Stimulated activated CD8-positive, alpha-beta memory T cell treated with anti-CD3 and anti-CD28 coated beads, Interleukin-4, amount 100 ng/mL, for 24 hours (primary cell): ENCODE measurements around the gene PUSL1.

Experiments used
- DNase-seq: peaks from one replicate; pipeline ENCODE4 v3.0.0-alpha.2; 2020; ENCODE audit warnings: low read depth

The PUSL1 gene

GRCh38 chr1:1307923-1308755 is at the start of gene PUSL1, which contains the start of gene ACAP3:
PUSL1 (plus strand) TSS chr1:1308597; CDS start chr1:1308644, 47 bp downstream.
ACAP3 (minus strand) TSS chr1:1307930; CDS start chr1:1307815, 115 bp downstream.
- peak; percentile 81 for DNase-seq

GRCh38 chr1:1259119-1259488 is 49.3 kb upstream of the PUSL1 start:
- no peak for DNase-seq

- no peak for DNase-seq
Measured at GRCh38 chr1:1259540-1259939, 48.9 kb upstream of the PUSL1 start.

GRCh38 chr1:1259951-1260600 is 48.3 kb upstream of the PUSL1 start:
- DNase-seq: no peak

GRCh38 chr1:1260843-1261560 is 47.4 kb upstream of the PUSL1 start:
- no peak for DNase-seq

GRCh38 chr1:1262071-1262470 is 46.3 kb upstream of the PUSL1 start:
- DNase-seq: no peak

- no peak for DNase-seq
Measured at GRCh38 chr1:1262758-1263157, 45.6 kb upstream of the PUSL1 start.

GRCh38 chr1:1264026-1264425 is 44.4 kb upstream of the PUSL1 start:
- no peak for DNase-seq

GRCh38 chr1:1264868-1265272 is 43.5 kb upstream of the PUSL1 start:
- DNase-seq: no peak

- no peak for DNase-seq
Measured at GRCh38 chr1:1267488-1268283, 40.7 kb upstream of the PUSL1 start.

GRCh38 chr1:1268284-1268682 is 40.1 kb upstream of the PUSL1 start:
- no peak for DNase-seq

GRCh38 chr1:1270813-1271212 is 37.6 kb upstream of the PUSL1 start:
- no peak for DNase-seq

- DNase-seq: no peak
Measured at GRCh38 chr1:1272341-1273208, 35.8 kb upstream of the PUSL1 start.

- no peak for DNase-seq
Measured at GRCh38 chr1:1273209-1273511, 35.2 kb upstream of the PUSL1 start.

GRCh38 chr1:1273512-1274298 is 34.7 kb upstream of the PUSL1 start, which contains the start of gene UBE2J2:
UBE2J2 (minus strand) TSS chr1:1273854; CDS start chr1:1267992, 5,862 bp downstream.
- peak; percentile 91 for DNase-seq

GRCh38 chr1:1274299-1274930 is 34.0 kb upstream of the PUSL1 start:
- no peak for DNase-seq

- no peak for DNase-seq
Measured at GRCh38 chr1:1274931-1275431, 33.4 kb upstream of the PUSL1 start.

- DNase-seq: no peak
Measured at GRCh38 chr1:1275836-1276235, 32.6 kb upstream of the PUSL1 start.

- no peak for DNase-seq
Measured at GRCh38 chr1:1278620-1279019, 29.8 kb upstream of the PUSL1 start.

- DNase-seq: no peak
Measured at GRCh38 chr1:1279028-1279427, 29.4 kb upstream of the PUSL1 start.
